CD4-positive, alpha-beta T cell (primary cell): ENCODE measurements around the gene TMEM150B. TPM values are rescaled to one million over a fixed set of nuclear protein-coding genes. Genes with fewer than 3 reads are reported as not detected.

ENCODE experiments used
- ATAC-seq: fragments of 200-7000 bp; cut with Tn5 transposase; one replicate; pipeline ENCODE4 v1.10.0; 2022; ENCODE audit warnings: mild to moderate bottlenecking; ENCODE audit not compliant: poor library complexity
- CTCF ChIA-PET: fragments of 350-600 bp; sonication (Branson Sonifier 250); formaldehyde crosslinking; loops from one replicate; lab custom pipeline; 2021; ENCODE audit warnings: antibody characterized with exemption, inconsistent platforms; lab: Charles Lee
- POLR2A ChIA-PET: fragments of 350-600 bp; sonication (Branson Sonifier 250); formaldehyde crosslinking; loops from one replicate; lab custom pipeline; 2021; ENCODE audit warnings: antibody characterized with exemption, inconsistent platforms; lab: Charles Lee
- DNase-seq, 14 experiments: peaks; one replicate each; pipeline ENCODE4 v3.0.0-alpha.2; 2013 to 2020; ENCODE audit warnings: mixed read lengths in 2 of 14
- H3K27ac ChIP-seq, 2 donors: one replicate each; pipeline versions ENCODE4 v1.5.1 to v1.7.0; 2013; ENCODE audit warnings: low read length in 2 of 2, low read depth in 1 of 2, mild to moderate bottlenecking in 1 of 2
- H3K27me3 ChIP-seq, 2 experiments: 1 replicate in 1 of 2; 2 replicates in 1 of 2; pipeline versions ENCODE4 v1.6.1 to v1.7.0; 2013; ENCODE audit warnings: low read length in 2 of 2, control low read depth in 1 of 2, mild to moderate bottlenecking in 1 of 2, moderate library complexity in 1 of 2; ENCODE audit not compliant: insufficient read depth in 2 of 2, control insufficient read depth in 1 of 2
- H3K36me3 ChIP-seq: one replicate; pipeline ENCODE4 v1.6.1; 2013; ENCODE audit warnings: low read length, control low read depth; ENCODE audit not compliant: insufficient read depth
- H3K4me1 ChIP-seq: one replicate; pipeline ENCODE4 v1.6.1; 2013; ENCODE audit warnings: low read length, control low read depth; ENCODE audit not compliant: insufficient read depth
- H3K4me3 ChIP-seq: one replicate; pipeline ENCODE4 v1.5.1; 2013; ENCODE audit warnings: mild to moderate bottlenecking, low read length, moderate library complexity
- H3K9me3 ChIP-seq, 2 experiments: 1 replicate in 1 of 2; 2 replicates in 1 of 2; pipeline versions ENCODE4 v1.6.1 to v1.7.0; 2013; ENCODE audit warnings: low read length in 2 of 2, mild to moderate bottlenecking in 2 of 2, control low read depth in 1 of 2, moderate library complexity in 1 of 2; ENCODE audit not compliant: control insufficient read depth in 1 of 2, insufficient read depth in 1 of 2
- H3K27ac Mint-ChIP-seq: one replicate; pipeline ENCODE4 v1.8.0; 2020; ENCODE audit warnings: mixed read lengths
- H3K27me3 Mint-ChIP-seq: one replicate; pipeline ENCODE4 v1.8.0; 2021; ENCODE audit warnings: mixed read lengths
- H3K36me3 Mint-ChIP-seq: one replicate; pipeline ENCODE4 v1.8.0; 2021; ENCODE audit warnings: low read depth, mixed read lengths
- H3K4me1 Mint-ChIP-seq: one replicate; pipeline ENCODE4 v1.8.0; 2021; ENCODE audit warnings: low read depth, mixed read lengths
- H3K4me3 Mint-ChIP-seq: one replicate; pipeline ENCODE4 v1.8.0; 2020; ENCODE audit warnings: mild to moderate bottlenecking, mixed read lengths
- H3K9me3 Mint-ChIP-seq: one replicate; pipeline ENCODE4 v1.8.0; 2020; ENCODE audit warnings: mixed read lengths
- CTCF ChIP-seq: fragments of 200-600 bp; IDR thresholded peaks from one replicate; pipeline ENCODE4 v1.8.0; 2022; ENCODE audit warnings: antibody characterized with exemption, mild to moderate bottlenecking
- intact Hi-C, 2 experiments: fragments of 100-400 bp; cut with DNase I in 1 of 2; cut with micrococcal nuclease in 1 of 2; formaldehyde crosslinking; loops; one replicate each; pipeline versions ENCODE4 v1.15.1 to v1.9.0; 2023 to 2025; cut with DNase I, micrococcal nuclease
- total RNA-seq, 174 experiments: library from RNA in 2 of 174; stranded (reverse) in 2 of 174; gene quantifications; one replicate each; pipeline ENCODE4 v1.2.3 and lab custom pipeline; 2021 to 2026

TMEM150B gene
- total RNA-seq, 2 experiments from 2014 or later = not detected

GRCh38 chr19:55311797-55312196 is 13.3 kb downstream of the TMEM150B start:
- Mint-ChIP-seq H3K27me3 (no peaks in the 10 kb centered on the region), H3K4me1 (no peaks in the 10 kb centered on the region), H3K4me3 (no peak overlapping the region), H3K9me3 (no peaks in the 10 kb centered on the region), H3K27ac (no peak overlapping the region), H3K36me3 (no peaks in the 10 kb centered on the region)
- Histone ChIP-seq H3K4me1 (no peaks in the 10 kb centered on the region), H3K9me3 (peaks cover 0 to 7% of the 10 kb centered on the region in 2 experiments), H3K27me3 (no peaks in the 10 kb centered on the region), H3K27ac (no peak overlapping the region), H3K36me3 (no peaks in the 10 kb centered on the region), H3K4me3 (no peak overlapping the region)
- TF ChIP-seq CTCF = no peak
- intact Hi-C loops = no loop called here
- ChIA-PET CTCF (no interaction called here), POLR2A (no interaction called here)
- ATAC-seq (no peak), DNase-seq (no peak)

GRCh38 chr19:55311397-55311796 is 13.7 kb downstream of the TMEM150B start:
- POLR2A ChIA-PET = no interaction called here
- H3K4me1 Mint-ChIP-seq = no peaks in the 10 kb centered on the region

GRCh38 chr19:55310498-55310897 is 14.6 kb downstream of the TMEM150B start:
- Mint-ChIP-seq H3K9me3 (no peaks in the 10 kb centered on the region), H3K27ac (no peak overlapping the region), H3K36me3 (no peaks in the 10 kb centered on the region), H3K4me1 (peaks cover 3% of the 10 kb centered on the region), H3K4me3 (no peak overlapping the region), H3K27me3 (no peaks in the 10 kb centered on the region)
- ChIA-PET POLR2A (no interaction called here), CTCF (no interaction called here)
- DNase-seq (no peak), ATAC-seq (no peak)
- Histone ChIP-seq H3K27ac (no peak overlapping the region), H3K36me3 (no peaks in the 10 kb centered on the region), H3K9me3 (peaks cover 0 to 7% of the 10 kb centered on the region in 2 experiments), H3K4me3 (no peak overlapping the region), H3K27me3 (no peaks in the 10 kb centered on the region), H3K4me1 (peaks cover 4% of the 10 kb centered on the region)
- intact Hi-C loops = no loop called here
- TF ChIP-seq CTCF = no peak

More at GRCh38 chr19:55311397-55311796, 13.7 kb downstream of the TMEM150B start:
- ATAC-seq (no peak), DNase-seq (no peak)
- Mint-ChIP-seq H3K9me3 (no peaks in the 10 kb centered on the region), H3K27me3 (no peaks in the 10 kb centered on the region), H3K4me3 (no peak overlapping the region), H3K36me3 (no peaks in the 10 kb centered on the region), H3K27ac (no peak overlapping the region)
- Histone ChIP-seq H3K9me3 (peaks cover 0 to 7% of the 10 kb centered on the region in 2 experiments), H3K4me1 (no peaks in the 10 kb centered on the region), H3K4me3 (no peak overlapping the region), H3K36me3 (no peaks in the 10 kb centered on the region), H3K27ac (no peak overlapping the region), H3K27me3 (no peaks in the 10 kb centered on the region)
- CTCF ChIA-PET = no interaction called here
- TF ChIP-seq CTCF = no peak
- intact Hi-C loops = no loop called here
